Stimulated activated effector memory CD8-positive, alpha-beta T cell treated with anti-CD3 and anti-CD28 coated beads, Interleukin-12 subunit alpha, Interleukin-12 subunit beta, amount 100 ng/mL, for 72 hours (primary cell): ENCODE data around the gene IER3IP1.

Source experiments
- ATAC-seq: fragments of 150-1000 bp; cut with Tn5 transposase; 2 replicates; pipeline ENCODE4 v1.10.0; 2021
- DNase-seq, 2 donors: peaks; one replicate each; pipeline ENCODE4 v3.0.0; 2021 to 2022; ENCODE audit warnings: low spot score in 2 of 2
- H3K27ac Mint-ChIP-seq: one replicate; pipeline ENCODE4 v1.8.0; 2022; ENCODE audit warnings: mild to moderate bottlenecking, mixed read lengths
- H3K36me3 Mint-ChIP-seq: one replicate; pipeline ENCODE4 v1.8.0; 2022; ENCODE audit warnings: mild to moderate bottlenecking, mixed read lengths
- H3K4me1 Mint-ChIP-seq: one replicate; pipeline ENCODE4 v1.8.0; 2022; ENCODE audit warnings: mixed read lengths
- H3K4me3 Mint-ChIP-seq: one replicate; pipeline ENCODE4 v1.8.0; 2022; ENCODE audit warnings: mild to moderate bottlenecking, mixed read lengths
- H3K9me3 Mint-ChIP-seq: one replicate; pipeline ENCODE4 v1.8.0; 2022; ENCODE audit warnings: mixed read lengths

The IER3IP1 gene

GRCh38 chr18:47141289-47141688, 34.9 kb downstream of the IER3IP1 start:
- no peak for DNase-seq
- ATAC-seq: no peak
- Mint-ChIP-seq H3K9me3 (no peaks in the 10 kb centered on the region), H3K27ac (no peak overlapping the region), H3K4me3 (no peak overlapping the region), H3K36me3 (peaks cover 15% of the 10 kb centered on the region), H3K4me1 (peaks cover 15% of the 10 kb centered on the region)

DNA sequence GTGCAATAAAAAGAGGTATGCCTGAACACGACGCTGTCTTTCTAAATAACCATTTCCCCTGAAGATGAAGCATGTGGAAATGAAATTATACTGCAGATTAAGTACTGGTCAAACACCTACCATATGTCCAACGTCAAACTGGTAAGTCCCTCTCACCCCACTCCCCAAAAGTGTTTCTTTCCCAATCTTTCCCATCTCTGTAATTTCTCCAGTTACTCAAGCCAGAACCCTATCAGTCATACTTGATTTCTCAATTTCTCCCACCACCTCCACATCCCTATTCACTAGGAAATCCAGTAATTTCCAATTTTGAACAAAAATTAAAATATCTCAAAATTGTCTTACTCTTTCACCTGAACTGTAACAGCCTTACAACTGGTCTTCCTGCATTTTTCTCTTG, 55.0 kb downstream of the IER3IP1 start:
- Mint-ChIP-seq H3K4me1 (peaks cover 20% of the 10 kb centered on the region), H3K36me3 (peaks cover 44% of the 10 kb centered on the region), H3K4me3 (no peak overlapping the region), H3K27ac (no peak overlapping the region), H3K9me3 (no peaks in the 10 kb centered on the region)
- DNase-seq (no peak), ATAC-seq (no peak)

- Mint-ChIP-seq H3K27ac (no peak overlapping the region), H3K36me3 (peaks cover 44% of the 10 kb centered on the region), H3K4me3 (no peak overlapping the region), H3K9me3 (no peaks in the 10 kb centered on the region), H3K4me1 (peaks cover 20% of the 10 kb centered on the region)
- ATAC-seq (peak; percentile 99), DNase-seq (no peak)
Observed at GRCh38 chr18:47120428-47120827, 55.7 kb downstream of the IER3IP1 start.

DNA sequence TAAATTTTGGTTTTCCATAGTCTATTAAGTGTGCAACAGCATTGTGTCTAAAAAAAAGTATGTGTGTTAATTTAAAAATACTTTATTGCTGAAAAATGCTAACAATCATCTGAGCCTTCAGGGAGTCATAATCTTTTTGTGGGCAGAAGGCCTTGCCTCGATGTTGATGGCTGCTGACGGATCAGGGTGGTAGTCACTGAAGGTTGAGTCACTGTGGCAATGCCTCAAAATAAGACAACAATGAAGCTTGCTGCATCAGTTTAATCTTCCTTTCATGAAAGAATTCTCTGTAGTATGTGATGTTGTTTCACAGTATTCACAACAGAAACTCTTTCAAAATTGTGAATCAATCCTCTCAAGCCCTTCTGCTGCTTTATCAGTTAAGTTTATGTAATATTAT, 57.2 kb downstream of the IER3IP1 start:
- ATAC-seq (no peak), DNase-seq (no peak)
- no peak overlapping the region for H3K27ac Mint-ChIP-seq
- peaks cover 53% of the 10 kb centered on the region for H3K36me3 Mint-ChIP-seq
- H3K4me3 Mint-ChIP-seq: no peak overlapping the region
- no peaks in the 10 kb centered on the region for H3K9me3 Mint-ChIP-seq
- H3K4me1 Mint-ChIP-seq: peaks cover 20% of the 10 kb centered on the region

DNA sequence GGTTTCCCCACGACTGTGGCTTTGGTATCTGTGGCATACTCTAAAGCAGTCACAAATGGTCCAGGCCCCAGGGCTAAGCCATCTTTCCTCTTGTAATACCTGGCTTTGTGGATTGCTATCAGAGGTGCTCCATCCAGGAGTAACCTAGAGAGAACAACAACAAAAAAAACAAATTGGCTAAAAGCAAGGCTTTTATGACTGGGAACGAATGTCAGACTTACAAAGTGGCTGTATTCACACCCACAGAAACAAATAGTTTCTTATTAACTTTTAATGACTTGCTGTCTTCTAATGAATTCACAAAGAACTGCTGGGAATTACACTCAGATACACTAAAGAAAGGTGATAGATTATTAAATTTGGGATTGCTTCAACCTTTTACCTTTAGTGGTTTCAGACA, 61.0 kb downstream of the IER3IP1 start:
- Mint-ChIP-seq H3K4me3 (no peak overlapping the region), H3K4me1 (peaks cover 3% of the 10 kb centered on the region), H3K9me3 (no peaks in the 10 kb centered on the region), H3K27ac (peak overlapping the region; percentile 50), H3K36me3 (peaks cover 67% of the 10 kb centered on the region)
- no peak for DNase-seq
- no peak for ATAC-seq

DNA sequence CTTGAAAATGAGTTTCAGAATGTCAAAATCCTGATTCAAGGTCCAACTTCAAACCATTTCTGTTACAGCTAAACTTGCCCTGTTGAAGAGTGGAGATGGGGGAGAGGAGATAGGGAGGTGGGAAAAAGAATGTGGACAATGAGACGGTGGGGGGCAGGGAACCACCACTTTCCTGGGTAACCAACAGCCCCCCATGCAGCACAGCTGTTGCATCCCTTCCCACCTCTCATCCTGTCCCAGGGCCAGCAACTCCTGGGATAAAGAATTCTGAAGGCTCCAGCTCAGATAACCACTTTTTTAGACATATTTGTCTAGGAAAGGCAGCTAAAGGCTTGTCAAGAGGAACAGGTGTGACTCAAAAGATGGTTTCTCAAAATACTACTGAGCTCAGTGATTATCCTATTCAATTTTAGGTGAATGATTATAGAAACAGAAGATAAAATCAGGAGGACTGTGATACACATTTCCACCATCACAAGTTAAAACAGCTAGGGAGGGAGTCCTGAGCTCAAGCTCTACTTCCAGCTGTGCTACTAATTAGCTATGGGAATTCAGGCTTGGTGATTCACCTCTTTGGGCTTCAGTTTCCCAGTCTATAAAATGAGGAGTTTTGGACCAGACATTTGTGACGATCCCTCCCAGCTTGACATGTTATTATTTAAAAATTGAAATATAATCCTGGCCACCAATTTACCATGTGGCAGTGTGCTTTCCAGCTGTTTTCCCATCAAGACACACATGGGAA, 62.2 kb downstream of the IER3IP1 start:
- Mint-ChIP-seq H3K9me3 (no peaks in the 10 kb centered on the region), H3K36me3 (peaks cover 58% of the 10 kb centered on the region), H3K4me3 (no peak overlapping the region), H3K4me1 (no peaks in the 10 kb centered on the region), H3K27ac (no peak overlapping the region)
- ATAC-seq (no peak), DNase-seq (no peak)

GRCh38 chr18:47110492-47111274, 65.5 kb downstream of the IER3IP1 start:
- Mint-ChIP-seq H3K36me3 (peaks cover 65% of the 10 kb centered on the region), H3K27ac (no peak overlapping the region)
- ATAC-seq: no peak

DNA sequence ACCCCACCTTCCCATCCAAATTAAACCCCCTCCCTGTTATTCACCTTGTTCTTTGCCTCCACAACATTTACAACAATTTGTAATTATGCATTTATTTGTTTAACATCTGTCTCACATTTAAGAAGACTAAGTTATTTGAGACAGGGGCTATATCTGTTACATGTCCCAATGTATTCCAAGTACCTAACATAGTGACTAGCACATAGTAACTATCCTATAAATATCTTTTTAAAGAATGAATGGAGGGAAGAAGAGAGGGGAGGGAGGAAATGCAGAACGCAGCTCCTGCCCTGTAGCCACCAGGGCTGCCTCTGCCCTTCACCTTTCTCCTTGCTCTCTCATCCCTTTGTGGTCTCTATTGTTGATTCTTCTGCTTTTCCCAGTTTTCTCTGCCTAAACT, 66.4 kb downstream of the IER3IP1 start:
- H3K36me3 Mint-ChIP-seq: peaks cover 58% of the 10 kb centered on the region
- H3K4me1 Mint-ChIP-seq: no peaks in the 10 kb centered on the region
- ATAC-seq (no peak), DNase-seq (no peak)
- no peak overlapping the region for H3K4me3 Mint-ChIP-seq
- H3K27ac Mint-ChIP-seq: no peak overlapping the region
- H3K9me3 Mint-ChIP-seq: no peaks in the 10 kb centered on the region

More at GRCh38 chr18:47110492-47111274, 65.5 kb downstream of the IER3IP1 start:
- no peaks in the 10 kb centered on the region for H3K4me1 Mint-ChIP-seq
- no peak for DNase-seq
- H3K9me3 Mint-ChIP-seq: no peaks in the 10 kb centered on the region
- no peak overlapping the region for H3K4me3 Mint-ChIP-seq

- peaks cover 50% of the 10 kb centered on the region for H3K36me3 Mint-ChIP-seq
Observed at GRCh38 chr18:47108998-47109405, 67.2 kb downstream of the IER3IP1 start.

GRCh38 chr18:47108373-47108772, 67.8 kb downstream of the IER3IP1 start:
- Mint-ChIP-seq H3K27ac (no peak overlapping the region), H3K4me3 (no peak overlapping the region), H3K4me1 (no peaks in the 10 kb centered on the region), H3K36me3 (peaks cover 44% of the 10 kb centered on the region), H3K9me3 (no peaks in the 10 kb centered on the region)
- DNase-seq: no peak
- ATAC-seq: no peak

More at GRCh38 chr18:47108998-47109405, 67.2 kb downstream of the IER3IP1 start:
- Mint-ChIP-seq H3K9me3 (no peaks in the 10 kb centered on the region), H3K4me1 (no peaks in the 10 kb centered on the region), H3K27ac (no peak overlapping the region), H3K4me3 (no peak overlapping the region)
- ATAC-seq (no peak), DNase-seq (no peak)
